Left ventricle myocardium superior (tissue), 1 donor: ENCODE results near the gene MSH4. TPM values are rescaled to one million over a fixed set of nuclear protein-coding genes. Genes with fewer than 3 reads are reported as not detected.
"Not testable (repeated sequence)": the region's sequence is repeated elsewhere in the genome, so short reads cannot be mapped to it uniquely, and the experiment has no call there.

Source experiments
- ATAC-seq: fragments of 200-7000 bp; cut with Tn5 transposase; one replicate; pipeline ENCODE4 v1.9.1; 2020; ENCODE audit warnings: mild to moderate bottlenecking, moderate library complexity
- DNase-seq: peaks from one replicate; pipeline ENCODE4 v3.0.0-alpha.2; 2020
- intact Hi-C: fragments of 100-400 bp; cut with micrococcal nuclease; formaldehyde crosslinking; loops from one replicate; pipeline ENCODE4 v1.11.0; 2022
- total RNA-seq: library from RNA; stranded (reverse); fragmentation: NEBNext Ultra II Directional; extraction: Animal tissue kit (Norgen Biotek cat#: 25700); gene quantifications from one replicate; pipeline ENCODE4 v1.2.1, GENCODE V29; 2021
- donor health status: DM: no; HTN: yes; CAD: no; lungs with severe emphysema.

MSH4 gene
- total RNA-seq, 1 donor from 2014 or later = 0.40 TPM

GRCh38 chr1:75879985-75880384 is 83.3 kb downstream of the MSH4 start:
- intact Hi-C loops = no loop called here
- DNase-seq (no peak), ATAC-seq (no peak)

GRCh38 chr1:75884437-75884836 is 87.8 kb downstream of the MSH4 start:
- intact Hi-C loops = no loop called here

GRCh38 chr1:75901371-75901770 is 104.7 kb downstream of the MSH4 start:
- ATAC-seq (no peak), DNase-seq (no peak)
- intact Hi-C loops = no loop called here

More at GRCh38 chr1:75884437-75884836, 87.8 kb downstream of the MSH4 start:
- no peak for DNase-seq
- ATAC-seq = no peak

GRCh38 chr1:75908717-75909152 is 112.1 kb downstream of the MSH4 start:
- intact Hi-C loops = no loop called here
- DNase-seq (no peak), ATAC-seq (no peak)

- intact Hi-C loops = no loop called here
- ATAC-seq = no peak
- no peak for DNase-seq
Observed at GRCh38 chr1:75916834-75917233, 120.2 kb downstream of the MSH4 start.

GRCh38 chr1:75922698-75923097 is 126.0 kb downstream of the MSH4 start:
- DNase-seq (no peak), ATAC-seq (no peak)
- intact Hi-C loops = no loop called here

GRCh38 chr1:75932304-75932703 is 135.6 kb downstream of the MSH4 start, which contains the start of gene ASB17:
TSS of gene ASB17 (minus strand) at chr1:75932404. CDS start at chr1:75932291, 113 bp downstream.
- no peak for DNase-seq
- no peak for ATAC-seq
- intact Hi-C loops = no loop called here

- DNase-seq = no peak
- intact Hi-C loops = no loop called here
Observed at GRCh38 chr1:75937034-75937433, 140.4 kb downstream of the MSH4 start.

GRCh38 chr1:75943037-75943436 is 146.4 kb downstream of the MSH4 start:
- intact Hi-C loops, ATAC-seq, DNase-seq: not testable (repeated sequence)

More at GRCh38 chr1:75937034-75937433, 140.4 kb downstream of the MSH4 start:
- ATAC-seq = no peak

- intact Hi-C loops = no loop called here
- DNase-seq (no peak), ATAC-seq (no peak)
Observed at GRCh38 chr1:75950176-75950575, 153.5 kb downstream of the MSH4 start.

GRCh38 chr1:75952016-75952415 is 155.3 kb downstream of the MSH4 start:
- ATAC-seq (no peak), DNase-seq (no peak)
- intact Hi-C loops = no loop called here

- intact Hi-C loops = no loop called here
- DNase-seq (no peak), ATAC-seq (no peak)
Observed at GRCh38 chr1:75953461-75953860, 156.8 kb downstream of the MSH4 start.

- DNase-seq (no peak), ATAC-seq (no peak)
- intact Hi-C loops = no loop called here
Observed at GRCh38 chr1:75954586-75954985, 157.9 kb downstream of the MSH4 start.

Other genes with a start within 250 kb of the MSH4 start
- gene SLC44A5, start 185.8 kb upstream of the MSH4 start, total RNA-seq = 0.27 TPM
- gene ACADM, start 72.2 kb upstream of the MSH4 start, total RNA-seq = 357 TPM
- 54.3 TPM for gene RABGGTB, start 10.6 kb upstream of the MSH4 start, total RNA-seq
- not detected for gene ASB17, start 135.5 kb downstream of the MSH4 start, total RNA-seq